SKM-1 (cell line): ENCODE results near the gene EFCAB3.
"Not testable (repeated sequence)": the region's sequence is repeated elsewhere in the genome, so short reads cannot be mapped to it uniquely, and the experiment has no call there.

Source experiments
- DNase-seq: peaks from one replicate; lab custom pipeline; 2025; ENCODE audit not compliant: unreplicated experiment; lab: John Stamatoyannopoulos, UW

Gene EFCAB3

DNA sequence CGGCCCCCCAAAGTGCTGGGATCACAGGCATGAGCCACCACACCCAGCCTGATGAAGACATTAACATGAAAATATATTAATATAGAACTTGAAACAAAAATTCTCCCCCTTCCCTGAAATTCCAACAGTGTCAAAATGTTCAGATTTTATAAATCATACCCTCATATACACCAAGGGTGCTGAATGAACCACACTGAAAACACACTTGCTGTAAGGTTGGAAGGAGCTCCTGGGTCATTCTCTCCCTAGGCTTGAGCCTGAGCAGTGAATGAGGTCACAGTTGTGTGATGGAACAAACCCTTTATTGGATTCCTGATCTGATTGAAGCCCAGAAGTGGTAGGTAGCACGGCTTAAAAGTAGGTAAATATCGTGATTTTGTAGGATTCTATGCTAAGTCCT, at the start of gene EFCAB3:
Gene EFCAB3 (plus strand): TSS at position 301 of the 400 bp plus-strand sequence. CDS start 2,427 bp downstream, outside the sequence.
- DNase-seq = no peak

DNA sequence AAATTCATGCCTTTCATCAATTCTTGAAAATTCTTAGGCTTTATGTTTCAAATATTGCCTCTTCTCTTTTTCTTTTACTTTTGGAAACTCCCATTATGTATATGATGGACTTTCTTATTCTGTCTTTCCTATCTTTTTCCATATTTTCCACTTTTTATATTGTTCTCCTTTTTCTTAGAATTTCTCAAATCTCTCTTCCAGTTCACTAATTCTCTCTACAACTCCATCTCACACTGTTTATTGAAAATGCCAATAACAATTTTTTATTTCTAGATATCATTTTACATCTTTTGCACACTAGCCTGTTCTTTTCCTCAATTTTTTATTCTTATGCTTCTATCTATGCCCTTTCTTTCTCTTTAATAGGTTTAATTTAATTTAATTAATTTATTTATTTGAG, 43.8 kb upstream of the EFCAB3 start:
- no peak for DNase-seq

DNA sequence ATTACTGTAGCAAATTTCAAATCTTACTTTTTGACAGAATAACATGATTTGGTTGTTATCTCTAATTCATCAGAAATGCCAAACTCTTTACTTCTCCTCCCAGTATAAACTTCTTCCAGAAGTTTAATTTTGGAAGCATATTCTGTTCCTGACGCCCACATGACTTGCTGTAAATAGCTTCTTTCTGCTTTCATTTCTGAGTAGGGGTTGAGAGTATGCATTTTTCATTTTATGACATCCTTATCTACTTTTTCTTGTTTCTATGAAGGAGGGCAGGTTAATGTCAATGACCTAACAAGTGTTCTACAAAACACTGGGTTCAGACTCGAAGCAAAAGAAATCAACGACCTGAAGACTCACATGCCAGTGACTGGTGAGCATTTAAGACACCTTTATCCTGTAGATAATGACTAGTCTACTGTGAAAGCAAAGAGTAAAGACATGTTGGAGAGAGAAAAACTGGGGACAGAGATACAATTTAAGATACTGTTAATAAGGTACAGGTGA, 36.5 kb upstream of the EFCAB3 start:
- DNase-seq = no peak

DNA sequence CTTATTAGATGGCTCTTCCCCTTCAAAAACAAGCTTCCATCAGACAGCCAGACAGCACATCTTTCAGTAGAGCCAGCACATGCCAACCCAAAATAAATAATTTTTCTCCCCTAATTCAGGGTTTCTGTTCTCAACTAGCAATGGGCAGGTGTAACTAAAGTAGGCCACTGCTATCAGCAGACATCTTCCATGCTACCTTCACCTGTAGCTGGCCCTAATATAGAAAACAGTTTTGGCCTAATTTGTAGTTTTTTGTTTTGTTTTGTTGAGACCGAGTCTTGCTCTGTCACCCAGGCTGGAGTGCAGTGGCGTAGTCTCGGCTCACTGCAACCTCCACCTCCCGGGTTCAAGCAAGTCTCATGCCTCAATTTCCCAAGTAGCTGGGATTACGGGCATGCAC, 29.2 kb upstream of the EFCAB3 start:
- no peak for DNase-seq

DNA sequence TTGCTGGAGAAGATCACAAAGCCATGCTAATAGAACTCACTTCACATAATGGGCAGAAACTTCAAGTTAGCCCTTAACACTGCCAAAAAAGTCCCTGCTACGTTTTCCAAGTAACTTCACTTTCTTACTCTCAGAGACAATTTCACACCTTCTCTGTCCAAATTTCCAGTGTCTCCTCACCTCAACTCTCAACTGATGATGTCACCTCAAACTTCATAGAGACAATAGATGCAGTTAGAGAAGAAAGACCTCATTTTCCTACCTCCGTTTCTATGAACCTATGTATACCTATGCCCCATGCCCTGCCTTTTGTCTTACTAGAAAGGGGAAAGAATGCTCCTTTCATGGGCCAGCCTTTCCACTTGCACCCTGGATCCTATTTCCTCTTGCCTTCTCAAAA, 14.2 kb upstream of the EFCAB3 start:
- DNase-seq = no peak

DNA sequence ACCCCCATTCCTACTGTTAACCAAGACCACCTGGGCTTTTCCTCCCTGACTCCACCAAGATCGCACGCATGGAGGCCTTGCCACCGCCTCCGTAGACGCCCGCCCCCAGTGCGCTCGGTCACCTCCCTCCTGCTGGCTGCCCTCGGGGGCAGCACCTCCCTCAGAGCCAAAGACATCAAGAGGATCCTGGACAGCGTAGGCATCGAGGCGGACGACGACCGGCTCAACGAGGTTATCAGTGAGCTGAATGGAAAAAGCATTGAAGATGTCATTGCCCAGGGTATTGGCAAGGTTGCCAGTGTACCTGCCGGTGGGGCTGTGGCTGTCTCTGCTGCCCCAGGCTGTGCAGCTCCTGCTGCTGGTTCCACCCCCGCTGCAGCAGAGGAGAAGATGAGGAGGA, 1.2 kb downstream of the EFCAB3 start:
- no peak for DNase-seq

DNA sequence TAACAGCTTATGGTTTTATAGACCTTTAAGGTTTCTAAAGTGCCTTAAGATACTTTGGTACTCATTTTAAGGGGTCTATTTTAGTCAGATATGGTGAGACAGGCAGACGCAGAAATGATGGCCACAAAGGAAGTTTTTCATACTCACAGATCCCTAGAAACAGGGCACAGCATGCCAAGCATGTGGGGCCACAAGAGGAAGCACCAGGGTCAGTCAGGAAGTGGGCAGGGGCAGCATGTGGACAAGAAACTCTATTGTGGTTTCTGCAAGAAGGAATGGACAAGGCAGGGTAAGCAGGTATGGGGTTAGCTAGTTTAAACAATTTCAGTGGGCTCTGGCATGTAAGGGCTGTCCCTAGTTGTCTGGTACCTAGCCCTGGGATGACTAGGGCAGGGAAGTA, 8.5 kb downstream of the EFCAB3 start:
- DNase-seq = no peak

DNA sequence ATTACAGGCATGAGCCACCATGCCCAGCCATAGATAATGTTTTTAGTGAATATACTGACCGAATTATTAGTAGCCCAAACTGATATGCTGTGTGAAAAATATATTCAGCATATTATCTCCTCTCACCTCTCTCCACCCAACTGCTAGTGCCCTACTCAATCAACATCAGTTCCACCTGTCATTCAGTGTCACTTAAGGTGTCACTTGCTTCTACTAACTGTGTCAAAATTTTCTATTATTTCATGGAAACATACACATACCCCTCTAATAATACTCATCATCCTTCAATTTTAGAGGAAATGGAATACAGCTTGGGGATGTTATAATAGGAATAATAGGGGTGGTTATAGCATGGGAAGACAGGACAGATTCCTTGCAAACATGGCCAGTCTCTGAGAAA, 12.6 kb downstream of the EFCAB3 start:
- no peak for DNase-seq

DNA sequence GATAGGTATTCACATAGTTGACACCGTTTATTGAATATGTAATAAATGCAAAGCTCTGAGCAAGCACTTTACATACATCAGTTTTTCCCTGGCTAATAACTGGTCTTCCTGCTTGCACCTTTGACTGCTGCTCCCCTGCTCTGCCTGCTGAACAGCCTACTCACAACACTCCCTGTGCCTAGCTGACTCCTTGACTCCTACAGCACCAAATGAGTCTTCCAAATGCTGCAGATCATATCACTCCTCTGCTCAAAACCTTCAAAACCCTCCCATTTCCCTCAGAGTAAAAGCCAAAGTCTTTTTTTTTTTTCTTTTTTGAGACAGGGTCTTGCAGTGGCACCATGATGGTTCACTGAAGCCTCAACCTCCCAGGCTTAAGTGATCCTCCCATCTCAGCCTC, 18.5 kb downstream of the EFCAB3 start:
- DNase-seq = no peak

DNA sequence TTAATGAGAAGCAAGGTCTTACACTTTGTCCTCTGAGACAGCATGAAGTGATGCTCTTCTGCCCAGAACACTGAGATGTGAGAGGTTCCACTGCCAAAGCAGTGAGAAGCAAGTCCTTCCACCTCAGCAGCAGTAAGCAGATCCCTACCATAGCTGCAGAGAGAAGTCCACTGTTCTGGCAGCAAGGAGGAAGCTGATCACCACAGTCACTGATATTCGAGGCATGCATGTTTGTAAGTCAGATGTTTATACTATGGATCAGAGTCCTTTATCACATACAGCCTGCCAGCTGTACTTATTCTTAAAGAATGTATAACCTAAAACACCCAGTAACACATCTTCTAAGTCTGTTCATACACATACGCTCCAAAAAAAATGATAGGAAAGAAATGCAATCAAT, 25.1 kb downstream of the EFCAB3 start:
- no peak for DNase-seq

DNA sequence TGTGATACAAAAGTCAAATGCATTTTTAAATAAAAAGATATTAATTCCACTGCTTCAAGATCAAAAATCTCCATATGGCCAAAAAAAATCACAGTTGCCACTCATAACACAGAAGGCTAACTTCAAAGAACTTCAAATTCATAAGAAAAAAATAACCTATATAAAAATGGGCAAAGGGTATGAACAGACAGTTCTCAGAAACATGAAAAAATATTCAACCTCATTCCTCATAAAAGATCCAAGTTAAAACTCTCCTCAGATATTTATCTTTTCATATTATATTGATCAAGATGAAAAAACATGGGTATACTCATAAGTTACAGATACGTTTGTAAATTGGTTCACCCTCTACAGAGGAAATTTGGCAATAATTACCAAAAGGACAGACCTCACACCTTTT, 32.7 kb downstream of the EFCAB3 start:
- not testable (repeated sequence) for DNase-seq

DNA sequence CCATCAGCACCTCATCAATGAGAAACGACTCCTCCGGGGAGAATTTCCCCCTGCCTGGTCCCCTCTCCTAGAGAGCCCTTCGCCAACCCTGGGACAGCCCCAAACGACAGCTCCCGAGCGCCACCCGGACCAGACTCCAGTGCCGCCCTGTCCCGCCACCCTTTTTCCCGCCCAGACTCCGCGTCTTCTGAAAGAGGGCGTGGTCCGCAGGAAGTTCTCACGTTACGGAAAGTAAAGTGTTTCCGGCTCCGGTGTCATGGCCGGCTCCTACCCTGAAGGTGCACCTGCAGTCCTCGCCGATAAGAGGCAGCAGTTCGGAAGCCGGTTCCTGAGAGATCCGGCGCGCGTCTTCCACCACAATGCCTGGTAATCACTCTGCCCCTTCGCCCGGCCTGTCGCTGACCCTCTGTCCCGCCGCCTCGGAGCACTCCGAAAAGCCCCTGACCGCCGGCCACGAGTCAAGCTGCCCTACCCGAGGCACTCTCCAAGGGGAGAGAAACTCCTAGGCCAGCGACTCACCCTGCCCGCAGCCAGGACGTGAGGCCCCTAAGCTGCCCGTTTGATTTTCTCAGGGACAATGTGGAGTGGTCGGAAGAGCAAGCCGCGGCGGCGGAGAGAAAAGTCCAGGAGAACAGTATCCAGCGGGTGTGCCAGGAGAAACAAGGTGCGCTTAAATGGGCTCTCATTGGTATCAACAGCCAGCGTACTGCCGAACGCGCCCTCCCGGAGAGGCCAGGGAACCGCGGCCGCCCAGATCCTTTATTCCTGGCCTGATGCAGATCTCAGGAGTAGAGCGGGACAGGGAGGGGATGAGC, 43.5 kb downstream of the EFCAB3 start, which contains the start of gene METTL2A:
Gene METTL2A (plus strand): TSS at position 251 of the 815 bp plus-strand sequence. CDS start 6 bp downstream, at position 257.
- DNase-seq = peak; percentile 74

DNA sequence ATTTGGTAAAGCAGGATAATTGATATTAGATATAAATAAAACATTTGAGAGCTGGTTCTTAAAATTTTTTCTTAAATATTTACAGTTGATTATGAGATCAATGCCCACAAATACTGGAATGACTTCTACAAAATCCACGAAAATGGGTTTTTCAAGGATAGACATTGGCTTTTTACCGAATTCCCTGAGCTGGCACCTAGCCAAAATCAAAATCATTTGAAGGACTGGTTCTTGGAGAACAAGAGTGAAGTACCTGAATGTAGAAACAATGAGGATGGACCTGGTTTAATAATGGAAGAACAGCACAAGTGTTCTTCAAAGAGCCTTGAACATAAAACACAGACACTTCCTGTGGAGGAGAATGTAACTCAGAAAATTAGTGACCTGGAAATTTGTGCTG, 45.9 kb downstream of the EFCAB3 start:
- DNase-seq = not testable (repeated sequence)

DNA sequence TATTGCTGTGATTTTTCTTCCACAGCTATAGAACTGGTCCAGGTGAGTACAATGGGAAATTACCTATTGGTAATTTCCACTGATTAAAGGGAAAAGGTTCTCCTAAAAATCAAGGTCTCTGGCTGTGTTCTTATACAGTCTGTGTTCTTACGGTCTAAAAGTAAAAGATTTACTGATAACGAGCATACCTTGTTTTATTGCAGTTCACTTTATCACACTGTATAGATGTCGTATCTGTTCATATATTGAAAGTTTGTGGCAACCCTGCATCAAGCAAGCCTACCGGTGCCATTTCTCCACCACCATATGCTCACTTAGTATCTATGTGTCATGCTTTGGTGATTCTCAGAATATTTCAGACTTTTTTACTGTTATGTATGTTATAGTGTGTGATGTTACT, 54.9 kb downstream of the EFCAB3 start:
- DNase-seq = not testable (repeated sequence)

DNA sequence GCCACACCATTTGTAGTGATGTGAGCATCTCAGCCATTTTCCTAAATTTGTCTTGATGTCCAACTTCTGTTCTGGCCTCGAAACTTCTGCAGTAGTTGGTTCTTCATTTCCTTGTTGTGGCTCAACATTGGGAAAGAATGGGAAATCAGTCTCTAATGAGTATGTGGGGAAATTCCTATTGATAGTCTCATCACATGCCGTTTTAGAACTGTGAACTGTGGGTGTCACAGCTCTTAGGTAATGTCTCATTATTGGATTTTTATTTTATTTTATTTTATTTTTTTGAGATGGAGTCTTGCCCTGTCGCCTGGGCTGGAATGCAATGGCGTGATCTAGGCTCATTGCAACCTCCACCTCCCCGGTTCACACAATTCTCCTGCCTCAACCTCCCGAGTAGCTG, 60.8 kb downstream of the EFCAB3 start:
- DNase-seq = not testable (repeated sequence)

DNA sequence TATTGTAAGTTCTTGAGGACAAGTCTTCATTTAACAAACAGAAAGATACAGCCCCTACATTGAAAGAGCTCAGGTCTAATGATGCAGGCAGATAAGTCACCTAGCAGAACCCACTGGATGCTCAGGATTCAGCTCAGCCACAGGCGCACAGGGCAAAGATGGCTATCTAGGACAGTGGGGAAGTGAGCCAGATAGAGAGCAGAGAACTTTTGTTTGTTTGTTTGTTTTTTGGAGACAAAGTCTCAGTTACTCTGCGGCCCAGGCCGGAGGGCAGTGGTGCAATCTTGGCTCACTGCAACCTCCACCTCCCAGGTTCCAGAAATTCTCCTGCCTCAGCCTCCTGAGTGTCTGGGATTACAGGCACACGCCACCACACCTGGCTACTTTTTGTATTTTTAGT, 63.7 kb downstream of the EFCAB3 start:
- no peak for DNase-seq

DNA sequence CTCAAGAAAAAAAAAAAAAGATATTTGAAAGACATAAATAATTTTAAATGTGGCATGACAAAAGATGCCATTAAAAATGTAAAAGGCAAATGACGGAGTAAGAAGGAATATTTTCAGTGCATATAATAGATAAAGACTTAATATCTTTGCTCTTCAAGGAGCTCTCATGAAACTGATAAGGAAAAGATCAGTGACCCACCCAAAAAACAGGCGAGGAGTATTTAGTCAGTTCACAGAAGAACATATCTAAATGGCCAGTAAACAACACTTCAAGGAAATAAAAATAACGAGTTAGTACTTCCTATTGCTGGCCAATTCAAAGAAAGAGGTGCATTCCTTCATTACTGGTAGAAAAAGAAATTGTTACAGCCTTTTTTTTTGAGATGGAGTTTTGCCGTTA, 65.4 kb downstream of the EFCAB3 start:
- DNase-seq = not testable (repeated sequence)

DNA sequence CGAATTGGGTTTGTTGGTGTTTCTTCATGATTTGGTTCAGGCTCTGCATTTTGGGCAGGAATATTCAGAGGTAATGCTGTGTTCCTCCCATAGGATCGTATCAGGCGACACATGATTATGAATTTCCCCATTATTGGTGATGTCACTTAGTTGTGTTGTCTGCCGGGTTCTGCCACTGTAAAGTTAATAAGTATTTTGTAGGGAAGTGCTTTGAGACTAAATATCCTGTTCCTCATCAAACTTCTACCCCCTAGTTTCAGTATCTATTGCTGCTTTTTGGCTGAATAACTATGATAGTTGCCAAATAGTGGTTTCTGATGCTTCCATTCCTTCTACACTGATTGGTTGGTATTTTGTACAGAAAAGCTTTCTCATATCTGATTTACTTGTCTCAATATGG, 71.8 kb downstream of the EFCAB3 start:
- not testable (repeated sequence) for DNase-seq

DNA sequence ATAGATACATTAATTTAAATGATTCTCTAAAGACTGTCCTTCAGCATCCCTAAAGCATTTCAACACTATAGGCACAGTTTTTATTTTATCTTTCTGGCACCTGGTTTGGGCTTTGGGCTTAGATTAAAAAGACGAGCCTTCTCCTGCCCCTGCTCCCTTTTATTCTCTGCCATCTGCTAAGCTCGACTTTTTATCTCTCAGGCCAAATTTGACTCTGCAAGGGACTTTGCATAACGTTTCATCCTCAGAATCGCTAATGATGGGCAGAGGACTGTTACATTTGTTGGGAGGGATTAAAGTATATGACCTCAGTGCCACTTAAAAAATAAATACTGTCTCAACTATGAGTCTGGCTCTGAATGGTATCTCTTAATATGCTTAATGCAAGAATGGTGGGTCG, 72.7 kb downstream of the EFCAB3 start:
- DNase-seq = not testable (repeated sequence)

DNA sequence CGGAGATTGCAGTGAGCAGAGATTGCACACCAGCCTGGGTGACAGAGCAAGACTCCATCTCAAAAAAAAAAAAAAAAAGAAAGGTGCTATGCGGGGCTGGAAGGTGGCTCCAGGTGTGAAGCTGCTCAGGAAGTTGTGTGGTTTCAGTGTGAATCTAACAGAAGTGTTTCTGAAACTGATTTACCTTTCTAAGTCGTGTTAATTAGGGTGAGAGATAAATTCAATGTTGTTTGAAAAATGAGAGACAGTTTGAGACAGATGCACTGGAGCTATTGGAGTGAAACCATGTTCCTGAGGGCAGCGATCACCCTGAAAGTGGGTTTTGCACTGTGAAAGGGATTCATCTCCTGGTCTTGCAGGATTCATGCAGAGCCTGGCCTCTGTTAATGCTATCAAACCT, 73.3 kb downstream of the EFCAB3 start:
- not testable (repeated sequence) for DNase-seq

DNA sequence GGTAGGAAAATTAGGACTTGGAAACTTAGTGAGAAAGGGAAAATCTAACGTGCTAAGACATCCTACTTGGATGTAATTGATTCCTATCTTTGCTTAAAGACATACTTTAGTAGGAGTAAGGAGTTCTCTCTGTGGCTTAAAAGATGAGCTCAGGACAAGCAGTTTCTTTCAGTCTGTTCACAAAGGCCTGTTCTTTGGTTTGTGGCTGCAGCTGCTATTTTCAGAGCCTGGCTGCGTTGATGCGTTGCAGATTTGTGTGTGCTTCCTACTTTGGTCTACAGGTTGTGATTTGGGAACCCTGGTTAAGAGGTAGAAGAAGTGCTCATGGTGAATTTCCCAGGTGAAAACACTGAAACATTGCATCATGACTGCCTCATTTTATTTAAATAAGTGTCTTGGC, 73.8 kb downstream of the EFCAB3 start:
- not testable (repeated sequence) for DNase-seq

DNA sequence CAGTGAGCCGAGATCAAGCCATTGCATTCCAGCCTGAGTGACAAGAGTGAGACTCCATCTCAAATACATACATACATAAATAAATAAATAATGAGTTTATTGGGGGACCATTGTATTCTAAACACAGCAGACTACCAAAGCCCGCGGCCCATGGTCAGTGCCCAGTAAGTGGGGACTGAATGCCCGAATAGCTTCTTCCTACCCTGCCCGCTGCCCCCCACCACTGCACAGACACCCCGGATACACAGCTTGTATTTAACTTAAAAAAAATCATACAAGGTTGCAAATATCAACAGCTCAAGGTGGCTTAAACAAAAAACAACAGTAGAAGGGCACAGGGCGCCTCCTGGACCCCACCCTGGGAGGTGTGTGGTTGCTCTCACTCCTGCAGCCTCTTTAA, 75.7 kb downstream of the EFCAB3 start:
- no peak for DNase-seq

DNA sequence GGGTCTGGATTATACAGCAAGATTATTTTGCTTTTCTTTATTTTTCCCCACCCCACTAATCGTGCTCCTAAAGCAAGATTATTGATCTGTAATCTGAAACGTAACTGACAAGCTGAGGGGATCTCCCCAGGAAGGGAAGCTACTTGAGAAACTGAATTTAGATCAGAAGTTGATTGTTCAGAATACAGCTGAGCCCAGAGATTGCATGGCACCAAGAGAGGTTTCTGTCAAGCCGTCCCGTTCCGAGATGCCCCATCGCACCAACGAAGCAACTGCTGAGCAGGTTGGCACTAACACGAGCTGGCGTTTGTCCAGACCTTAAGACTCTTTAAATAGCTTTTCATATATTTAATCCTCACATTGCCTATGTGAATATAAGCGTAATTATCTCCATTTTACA, 78.1 kb downstream of the EFCAB3 start:
- DNase-seq = not testable (repeated sequence)
